ENCODE measurements around the gene SLC7A9. TPM values are rescaled to one million over a fixed set of nuclear protein-coding genes. Genes with fewer than 3 reads are reported as not detected.
"Not testable (repeated sequence)": the region's sequence is repeated elsewhere in the genome, so short reads cannot be mapped to it uniquely, and the experiment has no call there.

Gene SLC7A9
- total RNA-seq, 1 donor from 2014 or later = 0.20 TPM

DNA sequence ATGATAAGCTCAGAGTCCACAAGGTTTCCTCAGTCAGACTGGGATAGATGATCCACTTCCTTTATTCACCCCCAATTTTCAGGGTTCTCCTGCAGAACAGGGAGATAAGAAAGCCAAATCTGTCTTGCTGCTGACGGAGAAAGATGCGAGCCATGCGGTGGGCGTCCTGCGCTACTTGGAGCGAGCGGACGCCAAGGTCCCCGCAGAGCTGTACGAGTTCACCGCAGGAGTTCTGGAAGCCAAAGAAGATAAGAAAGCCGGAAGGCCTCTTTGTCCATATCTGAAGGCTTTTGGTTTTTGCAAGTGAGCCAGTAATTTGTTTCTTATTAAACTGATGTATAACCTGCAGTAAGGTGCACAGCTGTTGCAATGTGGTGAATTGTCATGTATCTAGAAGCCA lies 66.7 kb downstream of the SLC7A9 start:
- intact Hi-C loops (cut with micrococcal nuclease) = no loop called here

DNA sequence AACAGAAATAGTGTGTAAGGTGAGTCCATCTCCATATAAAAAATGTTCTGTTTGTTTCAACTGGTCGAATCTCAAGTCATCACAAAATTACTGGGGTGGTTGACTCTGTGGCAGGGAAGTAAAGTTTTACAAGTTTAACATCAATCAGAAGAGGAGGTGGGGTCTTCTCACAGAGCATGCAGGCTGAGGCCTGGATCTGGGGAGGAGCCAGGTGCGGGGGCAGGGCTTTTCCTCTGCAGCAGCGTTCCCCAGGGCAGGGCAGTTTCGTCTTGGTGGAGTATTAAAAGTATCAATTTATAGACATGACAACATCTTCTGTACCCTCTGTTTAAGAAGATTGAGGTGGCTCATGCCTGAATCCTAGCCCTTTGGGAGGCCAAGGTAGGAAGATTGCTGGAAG lies 68.8 kb downstream of the SLC7A9 start:
- intact Hi-C loops (cut with micrococcal nuclease) = no loop called here

DNA sequence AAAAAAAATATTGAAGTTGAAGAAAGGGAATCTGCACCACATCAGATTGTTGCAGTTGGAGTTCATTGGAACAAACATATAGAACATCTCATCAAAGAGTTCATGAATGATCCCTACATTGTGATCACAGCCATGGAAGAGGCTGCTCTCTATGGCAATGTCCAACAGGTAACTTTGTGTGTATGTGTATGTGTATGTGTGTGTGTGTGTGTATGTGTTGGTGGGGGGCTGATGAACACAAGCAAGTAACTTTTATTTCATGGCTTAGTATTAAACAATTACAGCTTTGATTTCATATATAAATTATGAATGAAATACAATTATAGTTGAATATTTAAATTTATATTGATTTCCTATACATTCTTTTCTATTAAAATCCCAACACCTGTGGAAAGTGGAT lies 69.4 kb downstream of the SLC7A9 start:
- intact Hi-C loops (cut with micrococcal nuclease) = no loop called here

DNA sequence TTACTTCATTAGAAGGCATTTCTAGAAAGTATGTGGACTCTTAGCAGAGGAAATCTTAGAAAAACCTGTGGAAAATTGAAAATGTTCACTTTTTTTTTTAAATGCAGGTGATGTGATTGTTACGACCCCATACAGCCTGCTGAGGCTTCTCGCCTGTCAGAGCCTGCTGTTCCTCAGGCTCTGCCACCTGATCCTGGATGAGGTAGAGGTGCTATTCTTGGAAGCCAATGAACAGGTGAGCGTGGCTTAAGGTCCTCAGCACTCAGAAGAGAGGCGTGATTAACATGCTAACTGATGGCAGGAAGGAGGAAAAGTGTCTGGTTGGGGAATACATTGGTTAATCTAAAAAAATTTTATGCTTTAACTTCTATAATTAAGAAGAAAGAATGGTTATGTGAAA lies 71.4 kb downstream of the SLC7A9 start:
- intact Hi-C loops (cut with micrococcal nuclease) = no loop called here

DNA sequence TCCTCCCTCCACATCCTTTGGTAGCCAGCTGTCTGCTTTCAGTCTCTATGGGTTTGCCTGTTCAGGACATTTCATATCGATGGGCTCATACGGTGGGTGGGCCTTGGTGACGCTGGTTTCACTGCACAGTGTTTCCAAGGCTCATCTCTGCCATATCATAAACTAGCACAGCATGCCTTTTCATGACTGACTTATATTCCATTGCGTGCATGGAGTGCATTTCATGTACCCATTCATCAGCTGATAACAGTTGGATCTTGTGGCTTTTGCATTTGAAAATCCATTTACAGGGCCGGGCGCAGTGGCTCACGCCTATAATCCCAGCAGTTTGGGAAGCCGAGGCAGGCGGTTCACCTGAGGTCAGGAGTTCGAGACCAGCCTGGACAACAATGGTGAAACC lies 80.1 kb downstream of the SLC7A9 start:
- intact Hi-C loops (cut with micrococcal nuclease) = no loop called here

DNA sequence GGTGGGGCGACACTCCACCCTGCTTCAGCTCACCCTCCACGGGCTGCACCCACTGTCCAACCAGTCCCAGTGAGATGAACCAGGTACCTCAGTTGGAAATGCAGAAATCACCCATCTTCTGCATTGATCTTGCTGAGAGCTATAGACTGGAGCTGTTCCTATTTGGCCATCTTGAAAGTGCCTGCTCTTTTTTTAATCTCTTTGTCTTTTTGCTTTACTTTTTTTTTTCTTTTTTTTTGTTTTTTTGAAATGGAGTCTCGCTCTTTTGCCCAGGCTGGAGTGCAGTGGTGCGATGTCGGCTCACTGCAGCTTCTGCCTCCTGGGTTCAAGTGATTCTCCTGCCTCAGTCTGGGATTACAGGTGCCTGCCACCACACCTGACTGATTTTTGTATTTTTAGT lies 81.7 kb downstream of the SLC7A9 start:
- intact Hi-C loops (cut with micrococcal nuclease) = not testable (repeated sequence)

DNA sequence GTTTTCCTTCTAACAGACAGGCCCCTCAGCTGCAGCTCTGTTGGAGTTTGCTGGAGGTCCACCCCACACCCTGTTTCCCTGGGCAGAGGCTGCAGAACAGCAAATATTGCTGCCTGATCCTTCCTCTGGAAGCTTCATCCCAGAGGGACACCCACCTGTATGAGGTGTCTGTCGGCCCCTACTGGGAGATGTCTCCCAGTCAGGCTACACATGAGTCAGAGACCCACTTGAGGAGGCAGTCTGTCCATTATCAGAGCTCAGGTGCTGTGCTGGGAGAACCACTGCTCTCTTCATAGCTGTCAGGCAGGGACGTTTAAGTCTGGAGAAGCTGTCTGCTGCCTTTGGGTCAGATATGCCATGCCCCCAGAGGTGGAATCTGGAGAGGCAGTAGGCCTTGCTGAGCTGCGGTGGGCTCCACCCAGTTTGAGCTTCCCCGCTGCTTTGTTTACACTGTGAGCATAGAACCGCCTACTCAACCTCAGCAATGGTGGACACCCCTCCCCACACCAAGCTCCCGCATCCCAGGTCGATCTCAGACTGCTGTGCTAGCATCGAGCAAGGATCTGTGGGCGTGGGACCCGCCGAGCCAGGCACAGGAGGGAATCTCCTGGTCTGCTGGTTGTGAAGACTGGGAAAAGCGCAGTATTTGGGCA lies 82.3 kb downstream of the SLC7A9 start:
- intact Hi-C loops (cut with micrococcal nuclease) = not testable (repeated sequence)

DNA sequence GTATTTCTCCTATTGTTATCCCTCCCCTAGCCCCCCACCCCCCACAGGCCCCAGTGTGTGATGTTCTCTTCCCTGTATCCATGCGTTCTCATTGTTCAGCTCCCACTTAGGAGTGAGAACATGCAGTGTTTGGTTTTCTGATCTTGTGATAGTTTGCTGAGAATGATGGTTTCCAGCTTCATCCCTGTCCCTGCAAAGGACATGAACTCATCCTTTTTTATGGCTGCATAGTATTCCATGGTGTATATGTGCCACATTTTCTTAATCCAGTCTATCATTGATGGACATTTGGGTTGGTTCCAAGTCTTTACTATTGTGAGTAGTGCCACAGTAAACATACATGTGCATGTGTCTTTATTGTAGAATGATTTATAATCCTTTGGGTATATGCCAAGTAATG lies 87.5 kb downstream of the SLC7A9 start:
- intact Hi-C loops (cut with micrococcal nuclease) = not testable (repeated sequence)

DNA sequence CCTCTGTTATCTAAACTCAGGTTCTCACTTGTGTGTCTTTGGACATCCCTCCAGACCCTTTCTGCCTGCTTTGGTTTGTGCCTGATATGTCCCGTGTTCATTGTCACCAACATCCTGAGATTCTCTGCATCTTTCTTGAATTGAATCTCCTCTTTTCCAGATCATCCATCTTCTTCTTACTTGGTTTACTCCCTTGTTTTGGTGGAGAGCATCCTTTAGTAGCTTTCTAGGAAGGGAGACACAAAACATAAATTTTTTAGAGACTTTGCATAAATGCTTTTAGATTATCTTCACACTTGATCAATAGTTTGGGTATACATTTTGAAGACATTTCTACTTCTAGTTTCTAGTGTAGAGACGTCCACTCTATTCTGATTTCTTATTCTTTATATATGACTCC lies 88.3 kb downstream of the SLC7A9 start:
- intact Hi-C loops (cut with micrococcal nuclease) = no loop called here

Other genes starting within 250 kb of the SLC7A9 start
- 35.6 and 37.3 TPM in 2 replicates for gene ANKRD27, start 194.6 kb downstream of the SLC7A9 start, total RNA-seq
- gene RGS9BP, start 193.9 kb downstream of the SLC7A9 start, total RNA-seq = 0.18 and 0.41 TPM in 2 replicates
- gene NUDT19, start 177.9 kb downstream of the SLC7A9 start, total RNA-seq = 17.3 and 19.3 TPM in 2 replicates
- gene TDRD12, start 150.0 kb downstream of the SLC7A9 start, total RNA-seq = 0.07 and 0.16 TPM in 2 replicates
- gene CEP89, start 102.2 kb upstream of the SLC7A9 start, total RNA-seq = 17.7 and 18.9 TPM in 2 replicates
- 8.7 and 9.0 TPM in 2 replicates for gene FAAP24, start 102.5 kb upstream of the SLC7A9 start, total RNA-seq
- gene RHPN2, start 195.1 kb upstream of the SLC7A9 start, total RNA-seq = 0.48 and 0.66 TPM in 2 replicates
- gene GPATCH1, start 211.4 kb upstream of the SLC7A9 start, total RNA-seq = 12.3 and 14.1 TPM in 2 replicates